ENCODE data around the gene FAM156B.
"Not testable (repeated sequence)": the region's sequence is repeated elsewhere in the genome, so short reads cannot be mapped to it uniquely, and the experiment has no call there.

Gene FAM156B, protein sequence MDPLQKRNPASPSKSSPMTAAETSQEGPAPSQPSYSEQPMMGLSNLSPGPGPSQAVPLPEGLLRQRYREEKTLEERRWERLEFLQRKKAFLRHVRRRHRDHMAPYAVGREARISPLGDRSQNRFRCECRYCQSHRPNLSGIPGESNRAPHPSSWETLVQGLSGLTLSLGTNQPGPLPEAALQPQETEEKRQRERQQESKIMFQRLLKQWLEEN

DNA sequence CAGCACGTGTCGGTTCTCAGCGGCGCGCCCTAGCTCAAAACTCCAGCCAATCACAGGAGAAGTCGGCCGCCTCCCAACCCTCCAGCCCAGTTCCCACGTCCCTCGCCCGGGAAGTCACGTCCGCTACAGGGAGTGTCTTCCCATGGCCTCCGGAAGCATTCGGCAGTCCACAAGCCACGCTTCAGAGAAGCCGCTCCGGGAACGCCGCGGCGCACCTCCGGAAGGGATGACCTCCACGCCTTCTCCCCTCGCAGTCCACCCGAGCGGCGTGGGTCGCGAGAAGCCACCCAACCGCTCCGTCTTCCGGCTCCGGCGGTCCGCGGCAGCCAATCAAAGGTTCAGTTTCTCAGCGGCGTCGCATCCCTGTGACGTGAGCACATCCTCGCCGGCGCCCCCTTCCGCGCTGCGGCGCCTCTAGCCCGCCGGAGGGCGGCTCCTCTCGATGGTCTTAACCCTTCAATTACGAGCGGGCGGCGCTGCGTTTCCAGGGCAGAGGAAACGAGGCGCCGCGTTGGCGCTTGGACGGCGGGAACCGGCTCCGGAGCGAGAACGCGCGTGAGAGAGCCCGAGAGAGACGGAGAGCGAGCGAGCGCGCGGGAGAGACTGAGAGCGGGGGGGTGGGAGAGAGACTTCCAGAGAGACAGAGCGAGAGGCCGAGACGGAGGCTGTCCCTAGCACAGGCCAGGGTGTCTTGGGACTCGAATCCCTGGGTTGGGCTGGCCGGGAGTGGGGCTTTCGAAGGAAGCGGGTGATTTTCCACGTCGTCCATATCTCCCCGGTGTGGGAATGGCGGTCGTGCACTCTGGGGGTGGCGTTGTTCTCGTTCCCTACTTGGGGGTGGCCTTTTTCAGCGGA is at the start of gene FAM156B:
Gene FAM156B (plus strand): TSS at position 476 of the 855 bp plus-strand sequence. CDS start 9,896 bp downstream, outside the sequence.
- DNase-seq (ENCODE audit: low read depth, low spot score): not testable (repeated sequence)

DNA sequence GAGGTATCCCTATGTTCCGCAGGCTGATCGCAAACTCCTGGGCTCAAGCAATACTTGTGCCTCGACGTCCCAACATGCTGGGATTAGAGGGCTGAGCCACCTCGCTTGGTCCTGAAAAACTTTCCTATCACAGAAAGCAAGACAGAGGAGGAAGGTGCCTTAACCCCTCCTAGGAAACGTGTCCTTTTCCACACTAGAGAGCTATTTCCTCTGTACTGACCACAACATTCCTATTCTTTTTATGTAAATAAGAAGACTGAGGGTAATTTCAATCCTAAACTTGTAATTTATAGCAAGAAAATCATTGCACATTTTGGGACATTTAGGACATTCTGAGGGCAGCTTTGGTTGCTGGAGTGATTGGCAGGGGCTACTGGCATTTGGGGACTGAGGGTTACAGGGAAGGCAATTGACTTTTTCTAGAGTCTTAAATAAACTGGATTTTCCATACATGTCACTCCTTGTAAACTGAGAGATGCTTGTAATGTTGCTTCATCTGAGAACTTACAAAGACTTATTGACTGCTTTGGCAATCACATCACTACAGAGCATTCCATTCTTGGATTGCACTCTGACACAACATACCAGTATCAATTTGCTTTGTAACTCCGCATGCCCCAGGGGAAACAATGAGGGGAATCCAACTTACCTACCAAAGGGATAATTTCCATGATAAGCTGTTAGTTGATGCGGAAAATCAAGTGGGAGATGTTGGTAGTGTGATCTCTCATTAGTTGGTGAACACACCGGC is 44.8 kb upstream of the FAM156B start:
- no peak for DNase-seq (ENCODE audit: low read depth, low spot score)

DNA sequence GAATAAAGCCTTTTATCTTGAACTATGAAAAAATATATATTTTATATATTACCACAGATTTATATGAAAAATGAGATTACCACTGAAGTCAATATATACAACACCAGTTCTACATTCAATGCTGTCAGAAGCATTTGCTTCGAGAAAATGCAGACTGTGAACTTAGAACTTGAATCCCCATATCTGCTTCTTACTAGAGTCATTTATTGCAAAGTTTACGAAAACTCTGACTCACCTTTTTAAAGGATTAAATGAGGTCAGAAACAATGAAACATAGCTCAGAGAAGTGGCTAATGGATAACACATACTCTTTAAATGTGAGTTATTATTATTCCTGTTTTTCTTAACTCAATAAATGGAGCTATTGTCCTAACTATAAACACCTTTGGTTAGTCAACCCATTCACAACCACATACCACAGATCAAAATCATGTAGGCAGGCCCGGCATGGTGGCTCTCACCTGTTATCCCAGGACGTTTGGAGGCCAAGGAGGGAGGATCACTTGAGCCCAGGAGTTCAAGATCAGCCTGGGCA is 40.1 kb upstream of the FAM156B start:
- DNase-seq (ENCODE audit: low read depth, low spot score): not testable (repeated sequence)

DNA sequence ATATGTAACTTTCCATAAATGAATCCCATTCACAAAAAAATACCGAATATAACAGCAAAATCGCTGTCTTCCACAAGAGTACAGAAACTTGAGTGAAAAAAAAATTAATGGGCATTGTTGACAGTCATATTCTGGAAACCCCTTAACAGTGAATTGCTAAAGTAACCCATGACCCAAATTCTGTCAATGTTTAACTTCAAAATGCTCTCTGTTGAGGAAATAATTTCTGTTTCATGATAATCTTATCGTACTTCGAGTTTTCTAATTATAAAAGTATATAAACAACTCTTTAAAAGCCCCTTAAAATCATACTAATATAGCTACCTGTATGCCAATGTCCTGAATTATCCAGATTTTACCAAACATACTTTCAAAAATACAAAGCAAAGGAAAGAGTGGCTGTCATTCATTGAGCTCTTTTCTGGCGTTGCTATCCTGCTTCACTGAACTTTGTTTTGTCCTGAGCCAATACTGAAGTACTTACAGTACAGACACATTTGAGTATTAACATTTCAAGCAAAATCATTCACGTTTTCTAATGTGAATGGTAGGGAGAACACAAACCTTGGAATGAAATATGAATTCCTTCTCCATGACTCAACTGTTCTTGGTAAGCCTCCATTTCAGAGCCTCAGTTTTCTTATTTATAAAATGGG is 31.7 kb upstream of the FAM156B start:
- no peak for DNase-seq (ENCODE audit: low read depth, low spot score)

DNA sequence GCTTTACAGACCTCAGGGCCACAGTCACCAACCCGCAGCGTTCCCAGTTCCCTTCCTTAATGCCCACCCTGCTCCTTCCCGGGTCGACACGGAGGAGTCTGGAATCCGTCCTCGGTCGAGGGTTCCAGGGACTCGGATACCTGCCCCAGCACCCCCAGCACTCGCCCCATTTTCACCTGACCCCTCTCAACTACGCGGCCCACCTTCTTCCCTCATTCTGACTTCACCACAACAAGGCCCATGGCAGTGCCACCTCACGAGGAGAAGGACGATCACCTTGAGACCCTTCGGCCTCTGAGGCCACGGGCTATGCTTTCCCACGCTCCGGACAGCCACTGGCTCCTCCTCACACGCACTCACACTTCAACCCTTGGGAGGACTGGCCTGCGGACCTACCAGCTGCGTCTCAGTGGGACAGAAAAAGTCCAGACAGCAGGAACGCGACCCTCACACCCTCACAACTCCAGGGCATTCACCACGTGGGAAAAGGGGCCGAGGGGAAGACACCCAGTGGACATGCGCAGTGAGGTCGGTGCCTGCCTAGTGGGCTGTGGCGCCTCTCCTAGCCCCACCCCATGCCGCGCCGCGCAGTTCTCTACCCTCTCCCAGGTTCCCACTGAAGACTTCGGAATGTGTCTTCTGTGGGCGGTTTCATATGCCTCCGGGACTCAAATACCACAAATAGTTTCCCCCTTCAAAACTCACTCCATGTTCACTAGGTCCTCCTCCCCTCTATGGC is 29.4 kb upstream of the FAM156B start, which contains the start of gene XAGE3:
Gene XAGE3 (minus strand): TSS at position 474 of the 739 bp plus-strand sequence. CDS start 950 bp downstream, outside the sequence.
- DNase-seq (ENCODE audit: low read depth, low spot score): no peak

DNA sequence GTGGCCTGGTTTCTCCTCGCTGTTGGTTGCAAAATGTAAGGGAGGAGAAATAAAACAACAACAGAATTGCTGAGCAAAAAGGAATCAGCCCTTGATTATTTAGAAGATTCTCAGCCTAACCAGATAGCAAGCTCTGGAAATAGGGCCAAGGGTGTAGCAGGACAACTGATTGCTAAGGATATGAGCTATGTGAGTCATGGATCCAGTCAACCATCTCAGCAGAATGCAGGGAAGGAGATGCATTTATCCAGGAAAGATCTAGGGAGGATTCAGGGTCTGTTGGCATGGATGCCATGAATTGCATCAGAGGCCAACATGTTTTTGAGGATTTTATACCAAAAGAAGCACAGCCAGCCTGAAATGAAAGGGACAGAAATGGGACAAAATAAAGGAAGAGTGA is 27.1 kb upstream of the FAM156B start:
- DNase-seq (ENCODE audit: low read depth, low spot score): no peak

DNA sequence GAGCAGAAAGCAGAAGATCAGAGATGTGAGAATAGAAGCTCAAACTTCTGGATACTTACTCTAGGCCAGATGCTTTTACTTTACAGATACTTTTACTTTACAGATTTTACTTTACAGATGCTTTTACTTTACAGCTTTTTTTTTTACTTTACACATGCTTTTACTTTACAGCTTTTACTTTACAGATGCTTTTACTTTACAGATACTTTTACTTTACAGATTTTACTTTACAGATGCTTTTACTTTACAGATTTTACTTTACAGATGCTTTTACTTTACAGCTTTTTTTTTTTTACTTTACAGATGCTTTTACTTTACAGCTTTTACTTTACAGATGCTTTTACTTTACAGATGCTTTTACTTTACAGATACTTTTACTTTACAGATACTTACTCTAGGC is 23.3 kb upstream of the FAM156B start:
- not testable (repeated sequence) for DNase-seq (ENCODE audit: low read depth, low spot score)

DNA sequence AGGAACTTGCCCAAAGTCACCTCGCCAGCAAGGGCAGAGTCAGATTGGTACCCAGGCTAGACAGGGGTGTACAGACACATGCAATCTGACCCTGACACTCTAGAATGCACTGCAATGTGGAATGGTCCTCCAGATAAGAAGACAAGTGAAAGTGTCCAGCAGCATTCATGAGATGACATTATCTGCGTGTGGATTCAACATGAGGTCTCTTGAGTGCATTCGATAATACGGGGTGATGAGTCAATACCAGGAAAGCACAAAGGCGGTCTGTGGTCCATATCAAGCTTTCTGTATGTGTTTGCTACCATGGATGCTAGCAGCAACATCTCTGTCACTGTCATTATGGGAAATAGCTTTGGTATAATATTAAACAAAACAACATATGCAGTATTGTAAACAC is 22.5 kb upstream of the FAM156B start:
- no peak for DNase-seq (ENCODE audit: low read depth, low spot score)

DNA sequence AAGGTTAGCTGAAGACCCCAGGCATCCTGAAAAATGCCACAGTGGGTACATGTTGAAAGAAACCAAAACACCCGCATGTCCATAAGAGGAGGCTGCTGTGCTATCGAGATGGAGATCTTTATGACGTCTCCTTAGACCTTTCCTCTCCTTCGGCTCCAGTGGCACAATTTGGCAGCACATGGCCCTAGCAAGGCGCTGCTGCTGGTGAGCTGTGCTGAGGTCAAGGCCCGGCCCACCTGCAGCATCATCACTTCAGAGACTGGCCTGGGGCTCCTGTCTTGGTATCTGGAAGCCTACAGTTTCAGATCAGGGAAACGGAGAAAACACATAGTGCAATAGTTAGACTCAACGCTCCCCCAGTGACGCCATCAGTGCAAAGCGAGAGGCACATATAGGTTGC is 21.7 kb upstream of the FAM156B start:
- DNase-seq (ENCODE audit: low read depth, low spot score): not testable (repeated sequence)

DNA sequence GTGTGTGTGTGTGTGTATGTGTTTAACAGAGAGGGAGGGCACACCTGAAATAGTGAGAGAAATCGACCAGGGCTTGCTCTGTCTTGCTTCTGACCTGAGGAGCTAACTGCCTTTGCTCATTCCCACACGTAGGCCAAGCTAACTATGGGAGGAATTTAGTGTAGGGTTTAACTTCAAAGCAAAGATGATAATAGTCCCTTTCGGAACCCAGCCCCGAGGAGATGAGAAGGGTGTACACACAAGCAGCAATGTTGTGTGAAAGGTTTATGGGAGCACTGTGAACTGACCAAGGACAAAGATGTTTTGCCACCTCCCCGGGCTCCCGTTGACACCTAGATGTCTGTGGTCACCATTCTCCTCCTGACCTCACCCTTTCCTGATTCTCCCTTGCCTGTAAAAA is 20.7 kb upstream of the FAM156B start:
- DNase-seq (ENCODE audit: low read depth, low spot score): not testable (repeated sequence)

DNA sequence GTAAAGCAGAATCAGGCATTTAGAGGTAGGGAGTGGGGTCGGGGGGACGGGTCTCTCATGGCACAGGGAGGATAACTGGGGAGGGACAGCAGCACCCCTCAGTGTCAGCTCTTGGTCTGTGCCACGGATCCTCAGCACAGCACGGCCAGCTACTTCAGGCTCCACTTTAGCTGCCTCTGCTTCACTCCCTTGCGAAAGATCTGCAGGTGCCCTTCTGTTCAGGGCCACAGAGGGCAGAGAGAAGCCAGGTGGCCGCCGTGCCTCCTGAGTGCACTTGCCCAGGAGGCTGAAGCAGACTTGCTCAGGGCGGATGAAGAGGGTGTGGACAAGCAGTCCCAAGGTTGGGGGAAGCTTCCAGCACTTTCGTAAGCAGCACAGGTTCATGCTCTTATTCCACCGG is 9.7 kb upstream of the FAM156B start:
- DNase-seq (ENCODE audit: low read depth, low spot score): not testable (repeated sequence)

DNA sequence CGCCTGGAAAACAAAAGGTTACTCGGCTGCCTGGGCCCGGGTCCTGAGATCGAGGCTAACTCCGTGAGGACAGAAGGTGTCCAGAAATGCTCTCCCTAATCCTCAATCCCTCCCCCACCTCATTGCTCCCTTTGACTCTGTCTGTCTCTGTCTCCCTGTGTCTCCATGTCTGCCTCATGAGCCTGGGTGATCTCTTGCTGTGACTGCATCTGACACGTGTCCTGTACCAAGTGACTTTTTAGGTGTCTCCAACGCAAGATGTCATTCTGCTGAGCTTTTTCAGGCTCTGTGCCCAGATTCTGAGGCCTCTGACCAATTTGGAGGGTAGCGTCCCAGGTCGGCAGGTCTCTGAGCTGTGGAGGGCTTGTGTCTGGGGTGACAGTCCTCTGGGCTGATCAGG is 9.0 kb upstream of the FAM156B start:
- not testable (repeated sequence) for DNase-seq (ENCODE audit: low read depth, low spot score)

DNA sequence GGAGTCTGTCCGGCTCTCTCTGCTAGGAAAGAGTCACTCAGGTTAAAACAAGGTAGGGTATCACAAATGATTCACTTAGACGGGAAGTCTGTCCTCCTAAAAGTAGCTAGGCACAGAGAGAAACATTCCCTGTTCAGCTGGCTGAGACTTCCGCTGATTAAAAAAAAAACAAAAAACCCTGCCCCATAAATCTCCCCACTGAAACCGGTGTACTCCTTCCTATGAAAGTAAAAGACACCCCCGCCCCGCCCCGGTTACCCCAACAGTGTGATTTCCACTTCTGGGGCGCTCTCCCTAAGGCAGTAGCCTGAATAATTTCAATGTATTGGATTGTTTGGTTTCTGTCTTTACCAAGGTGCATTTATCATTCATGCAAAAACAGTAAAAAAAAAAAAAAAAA is 692 bp upstream of the FAM156B start:
- not testable (repeated sequence) for DNase-seq (ENCODE audit: low read depth, low spot score)

DNA sequence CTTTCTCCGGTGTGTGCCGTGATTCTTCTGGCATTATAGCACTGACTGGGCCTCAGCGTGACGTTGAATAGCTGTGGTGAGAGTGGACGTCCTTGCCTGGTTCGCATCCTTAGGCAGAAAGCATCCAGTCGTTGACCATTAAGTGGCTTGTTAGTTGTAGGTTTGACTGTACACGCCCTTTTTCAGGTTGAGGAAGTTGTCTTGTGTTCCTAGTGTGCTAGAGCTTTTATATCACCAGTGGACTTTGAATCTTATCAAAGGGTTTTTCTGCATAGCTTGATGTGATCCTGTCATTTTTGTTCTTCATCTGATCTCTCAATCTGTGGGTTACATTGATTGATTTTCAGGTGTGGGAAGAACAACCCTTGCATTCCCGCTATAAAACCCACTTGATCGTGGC is 8.4 kb downstream of the FAM156B start:
- not testable (repeated sequence) for DNase-seq (ENCODE audit: low read depth, low spot score)

DNA sequence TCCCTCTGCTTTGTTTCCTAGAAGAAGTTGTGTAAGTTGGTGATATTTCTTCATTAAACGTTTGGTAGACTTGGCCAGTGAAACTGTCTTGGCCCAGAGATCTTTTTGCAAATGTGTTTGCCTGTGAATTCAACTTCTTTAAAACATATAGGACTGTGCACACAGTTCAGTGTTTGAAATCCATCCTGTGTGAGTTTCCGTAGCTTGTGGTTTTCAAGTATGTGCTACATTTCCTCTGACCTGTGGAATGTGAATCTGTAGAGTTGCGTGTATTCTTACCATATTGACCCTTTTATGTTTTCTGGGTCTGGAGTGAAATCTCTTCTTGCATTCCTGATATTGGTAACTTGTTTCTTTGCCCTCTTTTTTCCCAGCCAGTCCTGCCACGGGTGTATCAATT is 8.9 kb downstream of the FAM156B start:
- DNase-seq (ENCODE audit: low read depth, low spot score): not testable (repeated sequence)

DNA sequence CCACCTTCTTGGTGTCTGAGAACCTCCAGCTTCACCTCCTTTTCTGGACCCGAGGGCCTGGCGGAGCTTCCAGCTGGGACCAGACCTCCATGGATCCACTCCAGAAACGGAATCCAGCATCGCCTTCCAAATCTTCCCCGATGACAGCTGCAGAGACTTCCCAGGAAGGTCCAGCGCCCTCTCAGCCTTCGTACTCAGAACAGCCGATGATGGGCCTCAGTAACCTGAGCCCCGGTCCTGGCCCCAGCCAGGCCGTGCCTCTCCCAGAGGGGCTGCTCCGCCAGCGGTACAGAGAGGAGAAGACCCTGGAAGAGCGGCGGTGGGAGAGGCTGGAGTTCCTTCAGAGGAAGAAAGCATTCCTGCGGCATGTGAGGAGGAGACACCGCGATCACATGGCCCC is 10.0 kb downstream of the FAM156B start:
- DNase-seq (ENCODE audit: low read depth, low spot score): not testable (repeated sequence)

DNA sequence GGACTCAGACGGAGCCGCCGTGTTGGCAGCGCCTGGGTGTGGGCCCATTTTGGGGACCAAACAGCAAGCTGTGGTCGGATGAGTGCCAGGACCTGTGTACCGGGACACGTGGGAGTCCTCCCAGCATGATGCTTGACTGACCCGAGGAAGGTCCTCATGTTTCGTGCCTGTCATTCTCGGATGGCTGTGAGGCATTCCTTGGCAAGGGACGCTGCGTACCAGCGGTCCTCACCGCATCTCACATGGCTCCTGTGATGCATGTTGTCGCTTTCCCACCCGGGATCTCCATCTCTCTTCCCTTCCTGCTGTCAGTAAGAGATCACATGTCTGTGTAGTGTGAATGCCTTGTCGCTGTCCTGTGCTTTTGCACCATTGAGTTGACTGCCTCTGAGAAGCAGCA is 10.8 kb downstream of the FAM156B start:
- DNase-seq (ENCODE audit: low read depth, low spot score): not testable (repeated sequence)

DNA sequence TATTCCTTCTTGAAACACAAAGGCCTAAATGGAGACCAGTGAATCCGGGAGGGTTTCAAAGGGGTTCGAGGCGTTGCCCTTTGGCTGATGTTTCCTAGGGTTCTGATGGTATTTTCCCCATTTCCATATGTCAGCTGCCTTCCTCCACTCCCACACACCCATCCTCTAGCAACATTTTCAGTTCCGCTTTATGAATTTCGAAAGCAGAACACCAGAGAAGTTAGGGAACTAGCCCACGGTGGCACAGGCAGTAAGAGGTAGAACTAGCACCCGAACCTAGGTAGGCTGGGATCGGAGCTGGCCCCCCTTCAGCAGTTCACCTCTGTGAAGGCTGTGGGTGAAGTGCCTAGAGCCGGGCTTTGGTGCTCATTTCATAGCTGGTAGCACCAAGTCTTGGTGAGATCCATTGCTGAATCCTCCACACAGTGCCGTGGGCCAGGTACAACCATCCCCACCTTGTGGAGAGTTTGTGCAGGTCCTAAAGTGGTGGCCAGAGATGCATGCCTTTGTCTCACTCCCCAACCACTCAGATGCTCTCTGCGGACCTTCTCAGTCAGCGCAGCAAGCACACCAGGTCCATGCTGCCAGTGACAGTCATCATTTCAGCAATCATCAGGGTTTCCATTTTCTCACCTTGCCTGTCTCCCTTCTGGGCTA is 12.3 kb downstream of the FAM156B start:
- not testable (repeated sequence) for DNase-seq (ENCODE audit: low read depth, low spot score)

DNA sequence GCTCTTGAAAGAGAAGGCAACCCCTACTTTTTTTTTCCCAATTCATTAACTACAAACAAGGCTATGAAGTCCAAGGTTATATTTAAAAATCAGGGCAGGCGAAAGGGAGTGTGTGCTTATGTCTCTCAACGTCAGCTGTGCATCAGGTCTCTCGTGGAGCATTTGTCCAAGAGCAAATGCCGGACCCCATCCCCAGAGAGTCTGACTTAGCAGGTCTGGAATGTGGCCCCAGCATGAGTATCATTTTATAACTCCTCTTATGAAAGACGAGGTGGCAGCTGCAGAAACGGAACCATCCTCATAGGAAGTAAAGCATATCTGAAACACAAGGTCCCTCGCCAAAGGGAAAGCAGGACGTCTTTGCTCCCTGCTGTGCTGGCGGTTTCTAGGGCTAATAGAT is 16.6 kb downstream of the FAM156B start:
- DNase-seq (ENCODE audit: low read depth, low spot score): not testable (repeated sequence)

DNA sequence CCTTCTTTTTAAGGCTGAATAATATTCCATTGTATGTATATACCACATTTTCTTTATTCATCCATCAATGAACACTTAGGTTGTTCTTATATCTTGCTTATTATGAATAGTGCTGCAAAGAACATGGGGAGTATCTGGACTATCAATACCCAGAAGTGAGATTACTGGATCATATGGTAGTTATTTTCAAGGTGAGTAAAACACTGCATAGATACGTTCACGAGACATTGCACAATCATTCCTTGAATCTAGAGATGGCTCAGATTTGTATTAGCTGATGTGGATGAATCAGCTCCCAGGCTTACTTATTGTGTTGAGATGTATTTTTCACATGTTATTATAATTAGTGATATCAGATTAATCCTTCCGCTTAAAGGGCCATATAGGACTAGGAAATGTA is 17.6 kb downstream of the FAM156B start:
- DNase-seq (ENCODE audit: low read depth, low spot score): not testable (repeated sequence)
